ENCODE measurements around the gene RPS6KA1. TPM values are rescaled to one million over a fixed set of nuclear protein-coding genes. Genes with fewer than 3 reads are reported as not detected.
A peak's percentile ranks its signal among the peaks of the same experiment; 100 is the strongest.

Gene RPS6KA1
- polyA plus RNA-seq, 3 donors, result 116 to 189 (median 188) TPM

DNA sequence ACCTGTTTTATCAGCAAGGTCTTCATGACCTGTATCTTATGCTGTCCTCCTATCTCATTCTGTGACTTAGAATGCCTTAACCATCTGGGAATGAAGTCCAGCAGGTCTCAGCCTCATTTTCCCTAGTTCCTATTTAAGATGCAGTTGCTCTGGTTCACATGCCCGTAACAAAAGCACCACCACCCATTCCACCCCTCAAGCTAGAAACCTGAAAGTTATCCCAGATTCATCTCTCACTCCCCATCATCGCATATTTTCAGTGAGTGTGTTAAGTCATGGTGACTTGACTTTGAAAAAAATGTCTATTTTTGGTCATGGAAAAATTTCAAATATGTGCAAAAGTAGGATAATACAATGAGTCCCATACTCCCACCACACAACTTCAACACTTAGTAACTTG, 45.6 kb upstream of the RPS6KA1 start:
- no peak overlapping the region for H3K4me3 ChIP-seq (replicated peaks in 1 of 3; ENCODE audit: low read depth in 2 of 3, low read length in 3 of 3)
- H3K4me1 Mint-ChIP-seq, result peaks cover 12% of the 10 kb centered on the region
- no peaks in the 10 kb centered on the region for H3K9me3 Mint-ChIP-seq
- H3K36me3 Mint-ChIP-seq, result peaks cover 11 to 14% of the 10 kb centered on the region in 2 donors
- H3K27ac ChIP-seq (ENCODE audit: low read depth in 1 of 2, low read length in 2 of 2), result no peak overlapping the region
- no peaks in the 10 kb centered on the region for H3K9me3 ChIP-seq (replicated peaks in 1 of 2; ENCODE audit: control insufficient read depth in 1 of 2, insufficient read depth in 1 of 2, low read length in 2 of 2)
- H3K4me1 ChIP-seq (ENCODE audit: control insufficient read depth in 1 of 2, insufficient read depth in 2 of 2, low read length in 2 of 2), result no peaks in the 10 kb centered on the region
- no peak for DNase-seq
- H3K27me3 ChIP-seq (ENCODE audit: control insufficient read depth in 2 of 2, insufficient read depth in 2 of 2, low read length in 2 of 2), result no peaks in the 10 kb centered on the region
- H3K9ac ChIP-seq (ENCODE audit: insufficient read depth, low read length, poor library complexity, severe bottlenecking), result no peak overlapping the region
- H2AFZ ChIP-seq (ENCODE audit: insufficient read depth, low read depth, low read length, poor library complexity, severe bottlenecking), result no peak overlapping the region
- H3K27me3 Mint-ChIP-seq (ENCODE audit: low read depth in 3 of 3), result peaks cover 0 to 3% (median 3%) of the 10 kb centered on the region in 3 donors
- H3K36me3 ChIP-seq (replicated peaks in 1 of 2; ENCODE audit: control insufficient read depth in 1 of 2, insufficient read depth in 2 of 2, low read length in 2 of 2), result peaks cover 4 to 7% of the 10 kb centered on the region in 2 donors
- H3K79me2 ChIP-seq (ENCODE audit: insufficient read depth, low read length), result no peaks in the 10 kb centered on the region
- no CpG with 5 or more reads among the region's 2 CpGs for WGBS (ENCODE audit: insufficient coverage)
- H4K20me1 ChIP-seq (ENCODE audit: insufficient read depth, low read length), result no peaks in the 10 kb centered on the region
- peak overlapping the region in 1 of 7 donors; percentile 23 for H3K27ac Mint-ChIP-seq
- TF ChIP-seq, protein P1, sequence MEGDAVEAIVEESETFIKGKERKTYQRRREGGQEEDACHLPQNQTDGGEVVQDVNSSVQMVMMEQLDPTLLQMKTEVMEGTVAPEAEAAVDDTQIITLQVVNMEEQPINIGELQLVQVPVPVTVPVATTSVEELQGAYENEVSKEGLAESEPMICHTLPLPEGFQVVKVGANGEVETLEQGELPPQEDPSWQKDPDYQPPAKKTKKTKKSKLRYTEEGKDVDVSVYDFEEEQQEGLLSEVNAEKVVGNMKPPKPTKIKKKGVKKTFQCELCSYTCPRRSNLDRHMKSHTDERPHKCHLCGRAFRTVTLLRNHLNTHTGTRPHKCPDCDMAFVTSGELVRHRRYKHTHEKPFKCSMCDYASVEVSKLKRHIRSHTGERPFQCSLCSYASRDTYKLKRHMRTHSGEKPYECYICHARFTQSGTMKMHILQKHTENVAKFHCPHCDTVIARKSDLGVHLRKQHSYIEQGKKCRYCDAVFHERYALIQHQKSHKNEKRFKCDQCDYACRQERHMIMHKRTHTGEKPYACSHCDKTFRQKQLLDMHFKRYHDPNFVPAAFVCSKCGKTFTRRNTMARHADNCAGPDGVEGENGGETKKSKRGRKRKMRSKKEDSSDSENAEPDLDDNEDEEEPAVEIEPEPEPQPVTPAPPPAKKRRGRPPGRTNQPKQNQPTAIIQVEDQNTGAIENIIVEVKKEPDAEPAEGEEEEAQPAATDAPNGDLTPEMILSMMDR (IDR thresholded peaks at IDR 0.05), result no peak
- intact Hi-C loops (cut with micrococcal nuclease), result no loop called here
- H3K4me2 ChIP-seq (replicated peaks; ENCODE audit: extremely low read depth, low read length, poor library complexity, severe bottlenecking), result no peak overlapping the region
- H3K4me3 Mint-ChIP-seq, result no peak overlapping the region

DNA sequence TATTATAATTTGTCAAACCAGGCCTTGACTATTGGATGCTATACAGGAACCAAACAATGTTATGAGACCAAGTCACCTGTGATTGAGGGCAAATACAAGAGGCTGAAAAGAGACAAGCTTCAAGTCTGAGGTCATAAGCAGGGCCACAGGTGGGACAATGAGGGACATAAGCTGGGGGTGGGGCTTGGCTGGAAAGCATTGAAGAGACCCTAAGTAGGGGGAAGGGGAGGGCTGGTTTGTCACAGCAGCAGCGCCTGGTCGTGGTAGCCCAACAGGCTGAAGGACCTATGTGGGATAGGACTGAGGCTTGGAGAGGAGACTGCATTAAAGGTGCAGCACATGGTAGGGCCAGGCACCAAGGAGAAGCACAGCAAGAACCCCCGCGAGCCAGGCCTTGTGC, 39.4 kb upstream of the RPS6KA1 start:
- WGBS (ENCODE audit: insufficient coverage), result 100% methylated on average over 2 of the region's 4 CpGs
- no peak overlapping the region for H3K27ac Mint-ChIP-seq
- Histone ChIP-seq H3K4me1 (ENCODE audit: control insufficient read depth in 1 of 2, insufficient read depth in 2 of 2, low read length in 2 of 2) (no peaks in the 10 kb centered on the region), H3K27ac (ENCODE audit: low read depth in 1 of 2, low read length in 2 of 2) (no peak overlapping the region), H3K79me2 (ENCODE audit: insufficient read depth, low read length) (no peaks in the 10 kb centered on the region), H3K9me3 (replicated peaks in 1 of 2; ENCODE audit: control insufficient read depth in 1 of 2, insufficient read depth in 1 of 2, low read length in 2 of 2) (no peaks in the 10 kb centered on the region), H3K4me3 (replicated peaks in 1 of 3; ENCODE audit: low read depth in 2 of 3, low read length in 3 of 3) (no peak overlapping the region), H4K20me1 (ENCODE audit: insufficient read depth, low read length) (no peaks in the 10 kb centered on the region), H3K4me2 (replicated peaks; ENCODE audit: extremely low read depth, low read length, poor library complexity, severe bottlenecking) (no peak overlapping the region), H3K27me3 (ENCODE audit: control insufficient read depth in 2 of 2, insufficient read depth in 2 of 2, low read length in 2 of 2) (no peaks in the 10 kb centered on the region), H3K36me3 (replicated peaks in 1 of 2; ENCODE audit: control insufficient read depth in 1 of 2, insufficient read depth in 2 of 2, low read length in 2 of 2) (no peaks in the 10 kb centered on the region), H3K9ac (ENCODE audit: insufficient read depth, low read length, poor library complexity, severe bottlenecking) (no peak overlapping the region), H2AFZ (ENCODE audit: insufficient read depth, low read depth, low read length, poor library complexity, severe bottlenecking) (no peak overlapping the region)
- no peaks in the 10 kb centered on the region for H3K36me3 Mint-ChIP-seq
- peaks cover 0 to 3% (median 3%) of the 10 kb centered on the region in 3 donors for H3K27me3 Mint-ChIP-seq (ENCODE audit: low read depth in 3 of 3)
- H3K9me3 Mint-ChIP-seq, result no peaks in the 10 kb centered on the region
- intact Hi-C loops (cut with micrococcal nuclease), result loop anchor here in 1 of 2 donors (10.0 kb wide), 1 partner anchor 385 kb away; no protein-coding TSS in a partner anchor
- no peak for DNase-seq
- peaks cover 15% of the 10 kb centered on the region for H3K4me1 Mint-ChIP-seq
- H3K4me3 Mint-ChIP-seq, result no peak overlapping the region
- TF ChIP-seq, protein P1 (IDR thresholded peaks at IDR 0.05), result no peak

All from CD14-positive monocyte (primary cell).